GM19043 (cell line): Measurements from ENCODE around the gene IQCF6.
"Not testable (repeated sequence)": the region's sequence is repeated elsewhere in the genome, so short reads cannot be mapped to it uniquely, and the experiment has no call there.

ENCODE experiments used
- ATAC-seq: cut with Tn5 transposase; IDR thresholded peaks from one replicate; pipeline ENCODE4 v1.9.1; 2021; ENCODE audit warnings: low read depth; ENCODE audit not compliant: unreplicated experiment

The IQCF6 gene

DNA sequence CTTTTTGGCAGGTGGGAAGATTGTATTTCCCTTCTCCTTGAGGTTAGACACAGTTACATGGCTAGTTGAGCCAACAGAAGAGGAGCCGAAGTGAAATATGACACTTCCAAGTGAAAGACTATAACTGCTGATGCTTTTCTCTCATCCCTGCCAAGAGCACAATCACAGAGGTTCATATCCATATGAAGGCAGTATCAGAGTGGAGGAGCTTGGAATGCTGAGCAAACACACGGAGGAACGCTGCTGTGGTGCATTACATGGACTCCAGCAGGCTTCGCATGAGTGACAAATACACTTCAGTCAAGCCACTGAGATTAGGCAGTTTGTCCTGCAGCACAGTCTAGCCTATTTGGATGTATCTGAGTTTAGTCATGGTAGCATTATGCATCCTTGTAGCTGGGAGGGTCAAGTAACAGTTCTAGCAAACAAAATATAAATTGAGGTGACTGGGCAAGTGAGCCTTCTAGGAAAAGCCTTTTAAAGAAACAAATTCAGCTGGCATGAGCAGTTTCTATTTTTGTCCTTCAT, 5.4 kb downstream of the IQCF6 start:
- ATAC-seq: no peak

DNA sequence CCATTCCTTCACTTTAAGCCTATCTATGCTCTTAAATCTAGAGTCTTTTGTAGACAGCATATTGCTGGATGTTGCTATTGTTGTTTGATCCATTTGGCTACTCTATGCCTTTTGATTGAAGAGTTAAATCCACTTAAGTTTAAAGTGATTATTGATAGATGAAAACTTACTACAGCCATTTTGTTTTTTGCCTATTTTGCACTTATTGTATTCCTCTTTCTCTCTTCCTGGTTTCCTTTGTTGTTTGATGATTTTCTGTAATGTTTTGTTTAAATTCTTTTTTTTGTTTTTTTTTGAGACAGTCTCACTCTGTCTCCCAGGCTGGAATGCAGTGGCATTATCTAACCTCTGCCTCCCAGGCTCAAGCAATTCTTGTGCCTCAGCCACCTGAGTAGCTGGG, 19.8 kb downstream of the IQCF6 start:
- no peak for ATAC-seq

DNA sequence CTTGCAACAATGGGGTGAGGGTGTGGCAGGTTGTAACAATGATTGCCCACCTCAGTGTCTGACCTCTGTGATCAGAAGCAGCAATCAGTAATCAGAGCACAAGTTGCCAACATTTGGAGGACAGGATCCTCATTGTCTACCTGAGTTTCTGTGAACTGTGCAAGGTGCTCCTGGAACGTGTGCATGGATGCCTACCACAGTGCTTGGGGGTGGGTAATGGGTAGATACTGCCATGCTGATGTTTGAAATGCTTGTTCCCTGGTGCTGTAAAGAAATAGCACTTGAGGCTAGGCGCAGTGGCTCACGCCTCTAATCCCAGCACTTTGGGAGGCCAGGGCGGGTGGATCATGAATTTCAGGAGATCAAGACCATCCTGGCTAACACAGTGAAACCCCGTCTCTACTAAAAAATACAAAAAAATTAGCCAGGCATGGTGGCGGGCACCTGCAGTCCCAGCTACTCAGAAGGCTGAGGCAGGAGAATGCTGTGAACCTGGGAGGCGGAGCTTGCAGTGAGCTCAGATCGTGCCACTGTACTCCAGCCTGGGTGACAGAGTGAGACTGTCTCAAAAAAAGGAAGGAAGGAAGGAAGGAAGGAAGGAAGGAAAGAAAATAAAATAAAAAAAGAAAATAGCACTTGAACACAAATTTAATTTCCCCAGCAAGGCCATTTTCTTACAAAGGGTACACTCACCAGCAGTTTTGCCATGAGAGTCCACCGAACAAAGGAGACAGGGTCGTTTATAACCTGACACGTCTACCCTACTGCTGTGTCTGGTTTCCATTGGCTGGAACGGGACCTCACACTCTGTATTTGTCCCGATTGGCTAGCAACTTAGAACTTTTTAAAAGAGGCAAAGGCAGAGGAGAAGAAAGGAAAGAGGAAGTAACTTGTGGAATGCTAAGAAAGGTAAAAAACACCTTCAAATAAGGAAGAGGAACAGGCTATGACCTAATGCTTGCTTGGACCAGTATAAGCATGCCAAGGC, 25.0 kb downstream of the IQCF6 start:
- not testable (repeated sequence) for ATAC-seq

DNA sequence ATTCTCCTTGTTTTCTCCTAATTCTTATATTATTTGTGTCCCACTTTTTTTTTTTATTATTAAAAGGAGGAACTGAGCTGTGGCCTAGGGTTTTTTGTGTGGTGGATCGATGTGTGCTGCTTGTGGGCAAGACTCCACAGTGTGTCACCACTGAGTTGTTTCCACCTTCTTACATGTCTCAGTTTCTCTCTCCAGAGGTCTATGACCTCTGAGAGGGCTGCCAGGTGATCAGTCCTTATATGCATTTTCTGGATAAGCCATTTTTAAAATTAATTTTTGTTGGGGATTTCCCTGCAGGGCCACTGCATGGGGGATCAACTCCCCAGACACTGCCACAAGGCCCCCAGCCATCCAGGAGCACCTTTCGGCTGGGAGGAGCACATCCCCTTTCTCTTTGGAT, 27.8 kb downstream of the IQCF6 start:
- ATAC-seq: no peak

- no peak for ATAC-seq
Observed at GRCh38 chr3:51750878-51751277, 28.2 kb downstream of the IQCF6 start.

GRCh38 chr3:51748327-51748726, 30.7 kb downstream of the IQCF6 start:
- no peak for ATAC-seq

GRCh38 chr3:51747840-51748239, 31.2 kb downstream of the IQCF6 start:
- no peak for ATAC-seq

GRCh38 chr3:51742978-51743377, 36.1 kb downstream of the IQCF6 start:
- not testable (repeated sequence) for ATAC-seq

GRCh38 chr3:51742320-51742719, 36.7 kb downstream of the IQCF6 start:
- not testable (repeated sequence) for ATAC-seq

DNA sequence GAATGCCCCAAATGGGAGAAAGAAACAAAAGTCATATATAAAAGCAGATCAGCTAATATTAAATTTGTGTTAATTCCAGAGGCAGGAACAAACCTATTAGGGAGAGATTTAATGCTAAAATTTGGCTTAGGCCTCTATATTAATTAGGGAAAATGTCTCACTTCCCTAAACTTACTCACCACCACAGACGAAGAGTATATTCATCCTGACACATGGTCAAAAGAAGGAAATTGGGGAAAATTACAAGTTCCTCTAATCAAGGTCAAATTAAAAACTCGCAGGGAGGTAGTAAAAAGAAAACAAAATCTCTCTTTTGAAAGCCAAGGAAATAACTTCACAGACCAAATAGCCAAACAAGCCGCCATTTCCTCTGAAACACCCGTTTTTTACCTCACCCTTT, 39.9 kb downstream of the IQCF6 start:
- no peak for ATAC-seq

DNA sequence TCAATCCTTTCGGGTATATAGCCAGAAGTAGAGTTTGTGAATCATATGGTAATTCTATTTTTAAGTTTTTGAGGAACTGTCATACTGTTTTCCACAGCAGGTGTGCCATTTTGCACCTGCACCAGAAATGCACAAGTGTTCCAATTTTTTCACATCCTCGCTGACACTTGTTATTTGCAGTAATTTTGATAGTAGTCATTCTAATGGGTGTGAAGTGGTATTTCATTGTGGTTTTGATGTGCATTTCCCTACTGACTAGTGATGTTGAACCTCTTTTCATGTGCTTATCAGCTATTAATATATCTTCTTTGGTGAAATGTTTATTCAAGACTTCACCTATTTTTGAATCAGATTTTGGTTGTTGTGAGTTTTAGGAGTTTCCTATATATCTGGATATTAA, 43.1 kb downstream of the IQCF6 start:
- no peak for ATAC-seq

DNA sequence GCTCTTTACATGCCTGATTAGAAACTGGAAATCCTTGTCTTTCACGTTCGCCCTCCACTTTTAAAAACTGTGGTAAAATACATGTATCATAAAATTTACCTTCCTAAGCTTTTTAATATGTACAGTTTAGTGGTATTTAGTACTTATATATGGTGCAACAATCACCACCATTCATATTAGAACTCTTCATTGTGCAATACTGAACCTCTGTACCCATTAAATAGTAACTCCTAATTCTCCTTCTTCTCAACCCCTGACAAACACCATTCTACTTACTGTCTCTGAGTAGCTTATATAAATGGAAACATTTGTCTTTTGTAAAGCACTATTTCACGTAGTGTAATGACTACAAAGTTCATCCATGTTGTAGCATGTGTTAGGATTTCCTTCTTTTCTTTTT, 44.0 kb downstream of the IQCF6 start:
- ATAC-seq: no peak

GRCh38 chr3:51734572-51734907, 44.5 kb downstream of the IQCF6 start:
- no peak for ATAC-seq

GRCh38 chr3:51733859-51734571, 45.0 kb downstream of the IQCF6 start:
- ATAC-seq: no peak

DNA sequence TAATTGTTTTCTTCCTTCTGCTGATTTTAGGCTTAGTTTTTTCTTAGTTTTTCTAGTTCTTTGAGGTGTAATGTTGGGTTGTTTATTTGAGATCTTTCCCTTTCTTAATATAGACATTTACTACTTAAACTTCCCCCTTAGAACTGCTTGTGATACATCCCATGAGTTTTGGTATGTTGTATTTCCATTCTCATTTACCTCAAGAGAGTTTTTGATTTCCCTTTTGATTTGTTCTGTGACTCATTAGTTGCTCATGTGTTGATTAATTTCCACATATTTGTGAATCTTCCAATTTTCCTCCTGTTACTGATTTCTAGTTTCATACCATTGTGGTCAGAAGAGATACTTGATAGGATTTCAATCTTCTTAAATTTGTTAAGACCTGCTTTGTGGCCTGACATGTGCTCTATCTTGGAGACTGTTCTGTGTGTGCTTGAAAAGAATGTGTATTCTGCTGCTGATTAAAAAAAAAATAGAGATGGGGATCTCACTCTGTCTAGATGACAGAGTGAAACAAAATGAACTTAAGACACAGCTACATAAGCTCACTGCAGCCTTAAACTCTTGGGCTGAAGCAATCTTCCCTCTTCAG, 49.9 kb downstream of the IQCF6 start:
- ATAC-seq: no peak
